Immature natural killer cell (primary cell): ENCODE measurements around the gene TPPP. TPM values are rescaled to one million over a fixed set of nuclear protein-coding genes. Genes with fewer than 3 reads are reported as not detected.
A peak's percentile ranks its signal among the peaks of the same experiment; 100 is the strongest.

Experiments
- DNase-seq, 3 donors: peaks; one replicate each; pipeline ENCODE4 v3.0.0; 2022; ENCODE audit warnings: mixed read lengths in 1 of 3
- H3K27ac Mint-ChIP-seq, 6 donors: one replicate each; pipeline ENCODE4 v1.8.0; 2020; ENCODE audit warnings: mixed read lengths in 6 of 6, mild to moderate bottlenecking in 5 of 6, inconsistent platforms in 4 of 6, moderate library complexity in 3 of 6
- H3K27me3 Mint-ChIP-seq, 3 donors: one replicate each; pipeline ENCODE4 v1.8.0; 2020 to 2021; ENCODE audit warnings: low read depth in 3 of 3, mild to moderate bottlenecking in 3 of 3, mixed read lengths in 3 of 3, moderate library complexity in 3 of 3, inconsistent platforms in 1 of 3
- H3K36me3 Mint-ChIP-seq, 3 donors: one replicate each; pipeline ENCODE4 v1.8.0; 2020; ENCODE audit warnings: mixed read lengths in 3 of 3, inconsistent platforms in 2 of 3, mild to moderate bottlenecking in 2 of 3
- H3K4me1 Mint-ChIP-seq, 2 donors: one replicate each; pipeline ENCODE4 v1.8.0; 2020; ENCODE audit warnings: inconsistent platforms in 2 of 2, mild to moderate bottlenecking in 2 of 2, mixed read lengths in 2 of 2, moderate library complexity in 1 of 2
- H3K4me3 Mint-ChIP-seq, 5 donors: one replicate each; pipeline ENCODE4 v1.8.0; 2020; ENCODE audit warnings: mild to moderate bottlenecking in 5 of 5, mixed read lengths in 5 of 5, inconsistent platforms in 3 of 5, moderate library complexity in 3 of 5
- H3K9me3 Mint-ChIP-seq, 6 donors: one replicate each; pipeline ENCODE4 v1.8.0; 2020; ENCODE audit warnings: mild to moderate bottlenecking in 6 of 6, mixed read lengths in 6 of 6, inconsistent platforms in 4 of 6, moderate library complexity in 3 of 6
- polyA plus RNA-seq, 3 donors: library from polyadenylated mRNA; unstranded; fragments of 300-500 nt; fragmentation: Illumina TruSeq; gene quantifications; one replicate each; pipeline ENCODE4 v1.2.3, GENCODE V29; 2021

Gene TPPP
- polyA plus RNA-seq, 3 donors from 2014 or later = 0.19 TPM; not detected in 1

GRCh38 chr5:677131-678101 is 15.7 kb downstream of the TPPP start:
- no peaks in the 10 kb centered on the region for H3K36me3 Mint-ChIP-seq
- H3K27ac Mint-ChIP-seq = no peak overlapping the region
- peaks cover 2 to 8% (median 5%) of the 10 kb centered on the region in 3 donors for H3K27me3 Mint-ChIP-seq
- DNase-seq = no peak
- peaks cover 5 to 6% of the 10 kb centered on the region in 2 donors for H3K4me1 Mint-ChIP-seq
- no peak overlapping the region for H3K4me3 Mint-ChIP-seq
- no peaks in the 10 kb centered on the region for H3K9me3 Mint-ChIP-seq

- no peaks in the 10 kb centered on the region for H3K9me3 Mint-ChIP-seq
- peaks cover 5 to 6% of the 10 kb centered on the region in 2 donors for H3K4me1 Mint-ChIP-seq
- no peaks in the 10 kb centered on the region for H3K36me3 Mint-ChIP-seq
- peaks cover 2 to 8% (median 5%) of the 10 kb centered on the region in 3 donors for H3K27me3 Mint-ChIP-seq
- DNase-seq = no peak
- H3K27ac Mint-ChIP-seq = no peak overlapping the region
- no peak overlapping the region for H3K4me3 Mint-ChIP-seq
Measured at GRCh38 chr5:676699-677076, 16.5 kb downstream of the TPPP start.

GRCh38 chr5:675871-676698 is 17.1 kb downstream of the TPPP start:
- DNase-seq = no peak
- Mint-ChIP-seq H3K4me3 (no peak overlapping the region), H3K27me3 (peaks cover 2 to 8% (median 5%) of the 10 kb centered on the region in 3 donors), H3K9me3 (no peaks in the 10 kb centered on the region), H3K4me1 (peaks cover 5 to 6% of the 10 kb centered on the region in 2 donors), H3K36me3 (no peaks in the 10 kb centered on the region), H3K27ac (no peak overlapping the region)

GRCh38 chr5:675111-675870 is 17.9 kb downstream of the TPPP start:
- Mint-ChIP-seq H3K4me3 (no peak overlapping the region), H3K4me1 (peaks cover 5 to 6% of the 10 kb centered on the region in 2 donors), H3K27ac (no peak overlapping the region), H3K27me3 (peaks cover 2 to 8% (median 5%) of the 10 kb centered on the region in 3 donors), H3K9me3 (no peaks in the 10 kb centered on the region), H3K36me3 (no peaks in the 10 kb centered on the region)
- DNase-seq = no peak

GRCh38 chr5:674630-675011 is 18.5 kb downstream of the TPPP start:
- no peak overlapping the region for H3K27ac Mint-ChIP-seq
- no peak overlapping the region for H3K4me3 Mint-ChIP-seq
- no peak for DNase-seq
- peaks cover 5 to 6% of the 10 kb centered on the region in 2 donors for H3K4me1 Mint-ChIP-seq
- no peaks in the 10 kb centered on the region for H3K9me3 Mint-ChIP-seq
- H3K27me3 Mint-ChIP-seq = peaks cover 2 to 8% (median 5%) of the 10 kb centered on the region in 3 donors
- no peaks in the 10 kb centered on the region for H3K36me3 Mint-ChIP-seq

GRCh38 chr5:673831-674629 is 19.1 kb downstream of the TPPP start:
- no peak for DNase-seq
- no peak overlapping the region for H3K27ac Mint-ChIP-seq
- no peaks in the 10 kb centered on the region for H3K36me3 Mint-ChIP-seq
- H3K4me1 Mint-ChIP-seq = peaks cover 5 to 6% of the 10 kb centered on the region in 2 donors
- H3K27me3 Mint-ChIP-seq = peaks cover 2 to 8% (median 5%) of the 10 kb centered on the region in 3 donors
- H3K9me3 Mint-ChIP-seq = no peaks in the 10 kb centered on the region
- no peak overlapping the region for H3K4me3 Mint-ChIP-seq

- H3K4me3 Mint-ChIP-seq = peak overlapping the region in 2 of 5 donors; percentile 42 to 55
- H3K4me1 Mint-ChIP-seq = peaks cover 5 to 6% of the 10 kb centered on the region in 2 donors
- DNase-seq = no peak
- peaks cover 2 to 8% (median 5%) of the 10 kb centered on the region in 3 donors for H3K27me3 Mint-ChIP-seq
- H3K9me3 Mint-ChIP-seq = no peaks in the 10 kb centered on the region
- H3K36me3 Mint-ChIP-seq = no peaks in the 10 kb centered on the region
- H3K27ac Mint-ChIP-seq = peak overlapping the region in 4 of 6 donors; percentile 7 to 88 (median 66)
Measured at GRCh38 chr5:673161-673830, 19.9 kb downstream of the TPPP start.

- H3K27ac Mint-ChIP-seq = peak overlapping the region in 4 of 6 donors; percentile 7 to 88 (median 66)
Measured at GRCh38 chr5:672329-673160, 20.6 kb downstream of the TPPP start.

GRCh38 chr5:671459-672328 is 21.5 kb downstream of the TPPP start:
- H3K4me3 Mint-ChIP-seq = no peak overlapping the region
- H3K4me1 Mint-ChIP-seq = peaks cover 5 to 8% of the 10 kb centered on the region in 2 donors
- DNase-seq = peak; percentile 47 to 51 (median 49)
- peaks cover 6 to 7% (median 6%) of the 10 kb centered on the region in 3 donors for H3K36me3 Mint-ChIP-seq
- H3K27me3 Mint-ChIP-seq = peaks cover 2 to 9% (median 5%) of the 10 kb centered on the region in 3 donors
- no peaks in the 10 kb centered on the region for H3K9me3 Mint-ChIP-seq
- no peak overlapping the region for H3K27ac Mint-ChIP-seq

More at GRCh38 chr5:672329-673160, 20.6 kb downstream of the TPPP start:
- Mint-ChIP-seq H3K4me1 (peaks cover 5 to 6% of the 10 kb centered on the region in 2 donors), H3K9me3 (no peaks in the 10 kb centered on the region), H3K4me3 (peak overlapping the region in 2 of 5 donors; percentile 42 to 55), H3K27me3 (peaks cover 2 to 9% (median 5%) of the 10 kb centered on the region in 3 donors), H3K36me3 (peaks cover under 1 to 1% (median under 1%) of the 10 kb centered on the region in 3 donors)
- peak; percentile 36 to 60 (median 47) for DNase-seq

GRCh38 chr5:670396-671270 is 22.5 kb downstream of the TPPP start:
- Mint-ChIP-seq H3K4me1 (peaks cover 5 to 8% of the 10 kb centered on the region in 2 donors), H3K36me3 (peaks cover 6 to 9% (median 6%) of the 10 kb centered on the region in 3 donors), H3K4me3 (no peak overlapping the region), H3K27me3 (peaks cover 2 to 5% (median 2%) of the 10 kb centered on the region in 3 donors), H3K9me3 (no peaks in the 10 kb centered on the region), H3K27ac (no peak overlapping the region)
- no peak for DNase-seq
